WTC11 (cell line): Measurements from ENCODE around the gene PCDHA1.

Experiments
- CTCF ChIP-seq: fragments of 200-600 bp; IDR thresholded peaks from 2 replicates; pipeline ENCODE4 v1.8.0; 2022; ENCODE audit warnings: antibody characterized with exemption
- ETV6 ChIP-seq: sonication (generic); formaldehyde crosslinking; IDR thresholded peaks from 2 replicates; pipeline ENCODE4 v1.8.1; 2022; ENCODE audit warnings: mild to moderate bottlenecking, missing genetic modification reagents
- FOXJ3 ChIP-seq: sonication (generic); formaldehyde crosslinking; IDR thresholded peaks from 2 replicates; pipeline ENCODE4 v1.9.0; 2021; ENCODE audit warnings: missing genetic modification reagents, mild to moderate bottlenecking, borderline replicate concordance
- MAX ChIP-seq: sonication (generic); formaldehyde crosslinking; IDR thresholded peaks from 2 replicates; pipeline ENCODE4 v1.8.0; 2022; ENCODE audit warnings: mild to moderate bottlenecking, missing genetic modification reagents
- OVOL2 ChIP-seq: fragments of 250-450 bp; sonication (Bioruptor Pico); IDR thresholded peaks from 2 replicates; pipeline ENCODE4 v1.9.0; 2021; ENCODE audit warnings: mild to moderate bottlenecking, borderline replicate concordance
- STAT6 ChIP-seq: sonication (generic); formaldehyde crosslinking; conservative IDR thresholded peaks from 2 replicates; pipeline ENCODE4 v1.8.1; 2023; ENCODE audit warnings: mild to moderate bottlenecking, low read depth, missing genetic modification reagents, moderate library complexity
- USF2 ChIP-seq: sonication (generic); formaldehyde crosslinking; IDR thresholded peaks from 2 replicates; pipeline ENCODE4 v1.8.1; 2023; ENCODE audit warnings: mild to moderate bottlenecking, missing genetic modification reagents, moderate library complexity
- ZNF281 ChIP-seq: sonication (generic); formaldehyde crosslinking; IDR thresholded peaks from 2 replicates; pipeline ENCODE4 v1.8.0; 2023; ENCODE audit warnings: mild to moderate bottlenecking, missing genetic modification reagents
- TF ChIP-seq, protein P1 (sequence below): sonication (generic); formaldehyde crosslinking; IDR thresholded peaks from 2 replicates; pipeline ENCODE4 v1.8.1; 2023; ENCODE audit warnings: mild to moderate bottlenecking, missing genetic modification reagents

DNA sequence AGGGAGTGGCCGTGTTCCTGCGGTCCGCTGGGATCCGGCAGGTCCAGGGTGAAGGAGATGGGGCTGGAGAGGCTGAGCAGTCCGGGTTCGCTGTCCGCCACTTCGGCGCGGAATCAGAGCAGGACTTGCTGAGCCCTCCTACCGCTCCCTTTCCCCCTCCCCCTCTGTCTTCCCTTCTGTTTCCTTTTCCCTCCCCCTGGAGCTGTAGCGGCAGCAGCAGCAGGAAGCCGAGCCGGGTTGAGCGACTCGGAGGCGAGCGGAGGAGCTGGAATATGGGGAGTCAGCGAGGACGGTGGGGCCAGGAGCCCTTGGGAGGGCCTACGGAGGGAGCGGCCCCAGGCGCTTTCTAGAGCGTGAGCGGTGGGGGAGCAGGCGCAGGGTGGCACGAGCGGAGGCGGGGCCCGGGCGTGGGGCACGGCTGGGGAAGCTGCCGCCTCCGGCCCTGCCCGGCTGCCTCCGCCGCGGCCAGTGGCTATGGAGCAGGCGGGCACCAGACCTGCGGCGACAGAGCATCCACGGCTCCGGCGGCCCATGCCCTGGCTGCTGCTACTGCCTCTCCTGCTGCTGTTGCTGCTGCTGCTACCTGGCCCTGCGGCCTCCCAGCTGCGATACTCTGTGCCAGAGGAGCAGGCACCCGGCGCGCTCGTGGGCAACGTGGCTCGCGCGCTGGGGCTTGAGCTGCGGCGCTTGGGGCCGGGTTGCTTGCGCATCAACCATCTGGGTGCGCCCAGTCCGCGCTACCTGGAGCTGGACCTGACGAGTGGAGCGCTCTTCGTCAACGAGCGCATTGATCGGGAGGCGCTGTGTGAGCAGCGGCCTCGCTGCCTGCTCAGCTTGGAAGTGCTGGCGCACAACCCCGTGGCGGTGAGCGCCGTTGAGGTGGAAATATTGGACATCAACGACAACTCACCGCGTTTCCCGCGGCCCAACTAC lies 180.6 kb downstream of the PCDHA1 start, which contains the start of gene PCDHAC2:
- no peak for TF ChIP-seq CTCF
- TF ChIP-seq ZNF281 (CRISPR knock-in tag): peak; percentile 48; the same call in 1 of the 2 replicates
- peak; percentile 75 for TF ChIP-seq MAX
- no peak for TF ChIP-seq STAT6 (CRISPR knock-in tag)
- TF ChIP-seq USF2 (CRISPR knock-in tag): no peak
- TF ChIP-seq FOXJ3 (CRISPR knock-in tag): no peak
- TF ChIP-seq, protein P1, sequence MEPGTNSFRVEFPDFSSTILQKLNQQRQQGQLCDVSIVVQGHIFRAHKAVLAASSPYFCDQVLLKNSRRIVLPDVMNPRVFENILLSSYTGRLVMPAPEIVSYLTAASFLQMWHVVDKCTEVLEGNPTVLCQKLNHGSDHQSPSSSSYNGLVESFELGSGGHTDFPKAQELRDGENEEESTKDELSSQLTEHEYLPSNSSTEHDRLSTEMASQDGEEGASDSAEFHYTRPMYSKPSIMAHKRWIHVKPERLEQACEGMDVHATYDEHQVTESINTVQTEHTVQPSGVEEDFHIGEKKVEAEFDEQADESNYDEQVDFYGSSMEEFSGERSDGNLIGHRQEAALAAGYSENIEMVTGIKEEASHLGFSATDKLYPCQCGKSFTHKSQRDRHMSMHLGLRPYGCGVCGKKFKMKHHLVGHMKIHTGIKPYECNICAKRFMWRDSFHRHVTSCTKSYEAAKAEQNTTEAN: no peak
- peak; percentile 42 for TF ChIP-seq ETV6 (CRISPR knock-in tag)
- no peak for TF ChIP-seq OVOL2 (CRISPR knock-in tag)
